IMR-90 (cell line): ENCODE data around the gene ITPKB. TPM values are rescaled to one million over a fixed set of nuclear protein-coding genes. Genes with fewer than 3 reads are reported as not detected.

ENCODE experiments used
- ATAC-seq: fragments of 200-7000 bp; cut with Tn5 transposase; 2 replicates; pipeline ENCODE4 v1.9.1; 2020; ENCODE audit warnings: low read depth, mild to moderate bottlenecking, moderate library complexity
- BruUV-seq: library from RNA; stranded (reverse); fragments of 400-500 nt; replicated peaks from 2 replicates; lab custom pipeline; 2021; lab: Mats Ljungman, UMichigan
- CTCF ChIA-PET: fragments of 300-600 bp; formaldehyde crosslinking; extraction: SDS; loops from one replicate; lab custom pipeline; 2021; ENCODE audit warnings: antibody characterized with exemption; lab: Yijun Ruan, JAX
- POLR2A ChIA-PET: fragments of 300-600 bp; sonication (Branson Sonifier 250); formaldehyde crosslinking; loops from one replicate; lab custom pipeline; 2022; ENCODE audit warnings: antibody characterized with exemption; ENCODE audit not compliant: unreplicated experiment; lab: Charles Lee
- DNase-seq: peaks from one replicate; pipeline ENCODE4 v3.0.0; 2013
- H2AFZ ChIP-seq: replicated peaks from 2 replicates; pipeline ENCODE3; 2013; ENCODE audit warnings: low read length, mild to moderate bottlenecking; ENCODE audit not compliant: poor library complexity
- H2AK5ac ChIP-seq: 2 replicates; pipeline ENCODE4 v1.6.1; 2013; ENCODE audit warnings: low read depth, low read length, inconsistent platforms
- H2AK9ac ChIP-seq: replicated peaks from 2 replicates; pipeline ENCODE3; 2013; ENCODE audit warnings: mild to moderate bottlenecking, low read depth, low read length, moderate library complexity; ENCODE audit not compliant: poor library complexity
- H2BK120ac ChIP-seq: 2 replicates; pipeline ENCODE4 v1.6.1; 2013; ENCODE audit warnings: low read depth, low read length, inconsistent platforms
- H2BK15ac ChIP-seq: 3 replicates; pipeline ENCODE4 v1.6.1; 2013; ENCODE audit warnings: low read depth, low read length, inconsistent platforms
- H2BK20ac ChIP-seq: 2 replicates; pipeline ENCODE4 v1.6.1; 2013; ENCODE audit warnings: low read depth, mild to moderate bottlenecking, inconsistent platforms, low read length, moderate library complexity
- H2BK5ac ChIP-seq: 2 replicates; pipeline ENCODE4 v1.6.1; 2013; ENCODE audit warnings: mild to moderate bottlenecking, low read depth, low read length, inconsistent platforms; ENCODE audit not compliant: poor library complexity, severe bottlenecking
- H3K14ac ChIP-seq: replicated peaks from 2 replicates; pipeline ENCODE4 v1.6.1; 2013; ENCODE audit warnings: low read depth, low read length, inconsistent platforms
- H3K18ac ChIP-seq: 2 replicates; pipeline ENCODE4 v1.6.1; 2013; ENCODE audit warnings: low read depth, low read length, control low read depth
- H3K23ac ChIP-seq: 2 replicates; pipeline ENCODE4 v1.6.1; 2013; ENCODE audit warnings: low read depth, low read length, inconsistent platforms
- H3K27ac ChIP-seq: 2 replicates; pipeline ENCODE4 v1.5.1; 2013; ENCODE audit warnings: mild to moderate bottlenecking, control low read depth, low read length; ENCODE audit not compliant: insufficient read depth
- H3K27me3 ChIP-seq: 2 replicates; pipeline ENCODE4 v1.6.1; 2013; ENCODE audit warnings: low read length; ENCODE audit not compliant: control insufficient read depth, insufficient read depth
- H3K36me3 ChIP-seq: 2 replicates; pipeline ENCODE4 v1.6.1; 2013; ENCODE audit warnings: low read length, mixed read lengths; ENCODE audit not compliant: control insufficient read depth, insufficient read depth
- H3K4ac ChIP-seq: 2 replicates; pipeline ENCODE4 v1.6.1; 2013; ENCODE audit warnings: low read depth, low read length, inconsistent platforms
- H3K4me1 ChIP-seq: 2 replicates; pipeline ENCODE4 v1.6.1; 2013; ENCODE audit warnings: low read length, mixed read lengths; ENCODE audit not compliant: control insufficient read depth, insufficient read depth
- H3K4me2 ChIP-seq: 2 replicates; pipeline ENCODE4 v1.6.1; 2013; ENCODE audit warnings: low read depth, mild to moderate bottlenecking, control low read depth, low read length, moderate library complexity
- H3K4me3 ChIP-seq: 2 replicates; pipeline ENCODE4 v1.5.1; 2013; ENCODE audit warnings: low read depth, mild to moderate bottlenecking, control low read depth, low read length, moderate library complexity; ENCODE audit not compliant: insufficient read depth
- H3K56ac ChIP-seq: 2 replicates; pipeline ENCODE4 v1.6.1; 2013; ENCODE audit warnings: low read length, inconsistent platforms; ENCODE audit not compliant: insufficient read depth; ENCODE audit errors: extremely low read depth
- H3K79me1 ChIP-seq, 2 experiments: 2 replicates each; pipeline ENCODE4 v1.6.1; 2013; ENCODE audit warnings: low read length in 2 of 2, inconsistent platforms in 1 of 2, low read depth in 1 of 2
- H3K9ac ChIP-seq: 2 replicates; pipeline ENCODE4 v1.6.1; 2013; ENCODE audit warnings: low read depth, low read length, control low read depth
- H3K9me1 ChIP-seq: 2 replicates; pipeline ENCODE4 v1.6.1; 2013; ENCODE audit warnings: low read length, inconsistent platforms; ENCODE audit not compliant: insufficient read depth
- H3K9me3 ChIP-seq: 2 replicates; pipeline ENCODE4 v1.6.1; 2013; ENCODE audit warnings: low read length; ENCODE audit not compliant: control insufficient read depth, insufficient read depth
- H4K20me1 ChIP-seq: 2 replicates; pipeline ENCODE4 v1.6.1; 2013; ENCODE audit warnings: low read length, inconsistent platforms; ENCODE audit not compliant: insufficient read depth
- H4K5ac ChIP-seq: 2 replicates; pipeline ENCODE4 v1.6.1; 2013; ENCODE audit warnings: mild to moderate bottlenecking, low read depth, low read length, control low read depth
- H4K8ac ChIP-seq, 2 experiments: 2 replicates each; pipeline ENCODE4 v1.6.1; 2013; ENCODE audit warnings: low read depth in 2 of 2, low read length in 2 of 2, control low read depth in 1 of 2, inconsistent platforms in 1 of 2
- H4K91ac ChIP-seq: 2 replicates; pipeline ENCODE4 v1.6.1; 2013; ENCODE audit warnings: low read depth, low read length, inconsistent platforms; ENCODE audit not compliant: insufficient read depth
- MAFK ChIP-seq: IDR thresholded peaks from 2 replicates; pipeline ENCODE4 v1.6.1; 2012; ENCODE audit warnings: low read depth, low read length, improper control_type of control experiment
- MXI1 ChIP-seq: IDR thresholded peaks from 2 replicates; pipeline ENCODE4 v1.6.1; 2012; ENCODE audit warnings: low read depth, mild to moderate bottlenecking, low read length, moderate library complexity, borderline replicate concordance
- POLR2A ChIP-seq: IDR thresholded peaks from 2 replicates; pipeline ENCODE4 v1.6.1; 2012; ENCODE audit warnings: mild to moderate bottlenecking, low read depth, low read length
- SMC3 ChIP-seq: fragments of 150-350 bp; IDR thresholded peaks from 2 replicates; pipeline ENCODE4 v1.6.1; 2016; ENCODE audit warnings: low read depth, mild to moderate bottlenecking, antibody characterized with exemption, low read length, moderate library complexity
- WGBS, 2 experiments: methylation state at CpG; one replicate each; pipeline versions ENCODE4 v1.1.5 to v1.1.7; 2013; ENCODE audit warnings: missing lambda C conversion rate in 2 of 2; ENCODE audit not compliant: insufficient read length in 1 of 2; ENCODE audit errors: extremely low coverage in 2 of 2; 5-methylcytosine and 5-hydroxymethylcytosine counted together
- dilution Hi-C: fragments of 300-500 bp; cut with HindIII; formaldehyde crosslinking; loops from one replicate; pipeline ENCODE4 v1.14.3; 2018; ENCODE audit warnings: low sequenced_read_pairs; ENCODE audit not compliant: unreplicated experiment
- in situ Hi-C: fragments of 300-500 bp; cut with MboI; formaldehyde crosslinking; loops from 3 replicates; pipeline ENCODE4 v1.14.3; 2019; ENCODE audit warnings: low sequenced_read_pairs, inconsistent platforms, mixed read lengths
- intact Hi-C: fragments of 100-400 bp; cut with micrococcal nuclease; formaldehyde crosslinking; loops from 2 replicates; pipeline ENCODE4 v1.10.0; 2022
- polyA plus RNA-seq, 3 experiments: library from polyadenylated mRNA; depleted of rRNA; stranded (reverse); fragments of >200 nt; gene quantifications; 2 replicates each; pipeline ENCODE4 v1.2.3, GENCODE V29; 2012; ENCODE audit warnings: low replicate concordance in 1 of 3
- total RNA-seq: library from RNA; depleted of rRNA; stranded (reverse); fragments of >200 nt; gene quantifications from 2 replicates; pipeline ENCODE4 v1.2.3, GENCODE V29; 2012
- TF ChIP-seq, protein P1 (sequence below): fragments of 150-350 bp; IDR thresholded peaks from 2 replicates; pipeline ENCODE4 v1.6.1; 2017; ENCODE audit warnings: mild to moderate bottlenecking, antibody characterized with exemption, low read length, low read depth

Gene ITPKB
- total and polyA plus RNA-seq, 2 of the 4 experiments (the other 2 are of a cell fraction), result 0.72 to 1.4 TPM

DNA sequence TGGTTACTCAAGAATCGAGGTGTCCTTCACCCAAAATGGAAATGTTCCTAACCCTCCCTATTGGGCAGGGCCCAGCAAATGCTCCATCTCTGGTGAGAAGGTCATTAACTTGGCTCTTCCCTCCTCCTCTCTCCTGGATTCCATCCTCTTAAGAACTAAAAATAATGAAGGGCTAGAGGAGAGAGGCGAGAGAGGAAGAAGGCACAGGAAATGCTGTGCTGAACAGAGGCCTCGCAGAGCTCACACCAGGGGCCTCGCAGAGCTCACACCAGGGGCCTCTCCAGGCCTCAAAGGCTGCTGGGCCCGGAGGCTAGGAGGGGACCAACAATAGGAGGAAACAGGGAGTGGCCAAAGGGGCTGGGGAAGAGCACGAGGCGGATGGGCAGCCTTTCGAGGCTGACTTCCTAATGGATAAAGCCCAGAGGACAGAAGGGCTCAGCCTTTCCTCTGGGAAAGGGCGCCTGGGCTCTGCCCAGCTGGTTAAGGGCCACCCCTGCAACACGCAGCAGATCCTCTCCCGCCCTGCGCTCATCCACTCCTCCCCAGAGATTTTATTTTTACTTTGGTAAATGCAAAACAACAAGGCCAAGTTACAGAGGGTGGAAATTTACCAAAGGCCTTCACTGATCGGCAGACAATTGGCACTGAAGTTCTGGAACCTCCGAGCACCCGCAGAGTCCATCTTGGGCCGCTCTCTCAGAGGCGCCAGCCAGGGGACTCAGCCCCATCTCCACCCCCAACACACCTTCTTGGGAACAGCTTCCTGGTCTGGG is 78.5 kb downstream of the ITPKB start:
- ATAC-seq (no peak), DNase-seq (no peak)
- TF ChIP-seq SMC3 (no peak), MAFK (no peak), MXI1 (no peak), POLR2A (no peak)
- TF ChIP-seq, protein P1, sequence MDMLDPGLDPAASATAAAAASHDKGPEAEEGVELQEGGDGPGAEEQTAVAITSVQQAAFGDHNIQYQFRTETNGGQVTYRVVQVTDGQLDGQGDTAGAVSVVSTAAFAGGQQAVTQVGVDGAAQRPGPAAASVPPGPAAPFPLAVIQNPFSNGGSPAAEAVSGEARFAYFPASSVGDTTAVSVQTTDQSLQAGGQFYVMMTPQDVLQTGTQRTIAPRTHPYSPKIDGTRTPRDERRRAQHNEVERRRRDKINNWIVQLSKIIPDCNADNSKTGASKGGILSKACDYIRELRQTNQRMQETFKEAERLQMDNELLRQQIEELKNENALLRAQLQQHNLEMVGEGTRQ, result no peak
- H2BK120ac ChIP-seq, result peak overlapping the region; percentile 16; the same call in 1 of the 2 replicates
- H2AK9ac ChIP-seq, result peak overlapping the region; percentile 10
- H2AK5ac ChIP-seq, result peak overlapping the region; percentile 90
- H4K20me1 ChIP-seq, result peaks cover 5% of the 10 kb centered on the region
- H4K5ac ChIP-seq, result no peak overlapping the region
- ChIA-PET POLR2A (no interaction called here), CTCF (interaction anchor here (0.6 kb wide), 1 partner anchor 338 kb away, joined by 5 read pairs; no protein-coding TSS in a partner anchor)
- no peak overlapping the region; the same call in 1 of the 2 replicates for H2BK20ac ChIP-seq
- peaks cover 33% of the 10 kb centered on the region for H3K4me1 ChIP-seq
- H3K9ac ChIP-seq, result no peak overlapping the region
- peak overlapping the region; percentile 25; the same call in 1 of the 2 replicates for H3K14ac ChIP-seq
- H3K36me3 ChIP-seq, result no peaks in the 10 kb centered on the region
- no peak overlapping the region for H2AFZ ChIP-seq
- no peak overlapping the region for H3K4me3 ChIP-seq
- peaks cover 0 to 8% of the 10 kb centered on the region in 2 experiments; a peak in 2 of 4 replicates for H3K79me1 ChIP-seq
- H3K9me3 ChIP-seq, result no peaks in the 10 kb centered on the region
- H4K8ac ChIP-seq, result peak overlapping the region; percentile 5 to 46; a peak in 2 of 4 replicates
- no peak overlapping the region for H2BK5ac ChIP-seq
- BruUV-seq, result no TSS peak
- WGBS, 2 experiments, result 100% methylated on average over 2 of the region's 17 CpGs; no CpG with 5 or more reads in 1 of the 2 experiments
- H3K9me1 ChIP-seq, result peaks cover 33% of the 10 kb centered on the region
- dilution Hi-C loops, result no loop called here
- no peak overlapping the region for H3K27ac ChIP-seq
- no peaks in the 10 kb centered on the region for H3K27me3 ChIP-seq
- no peak overlapping the region for H3K4me2 ChIP-seq
- H3K4ac ChIP-seq, result peak overlapping the region; percentile 34; the same call in 1 of the 2 replicates
- no peak overlapping the region for H2BK15ac ChIP-seq
- no peak overlapping the region for H4K91ac ChIP-seq
- no peak overlapping the region for H3K56ac ChIP-seq
- H3K23ac ChIP-seq, result no peak overlapping the region
- intact Hi-C loops, result loop anchor here (5.0 kb wide), 1 partner anchor 77 kb away; the partner anchor contains the start of gene ITPKB
- in situ Hi-C loops, result no loop called here
- no peak overlapping the region for H3K18ac ChIP-seq
